K562 (cell line): Measurements from ENCODE around the gene SLC16A6. TPM values are rescaled to one million over a fixed set of nuclear protein-coding genes. Genes with fewer than 3 reads are reported as not detected.

Experiments used
- BRF2 ChIP-seq: IDR thresholded peaks from 3 replicates; pipeline ENCODE4 v1.6.1; 2011; ENCODE audit warnings: borderline replicate concordance, mild to moderate bottlenecking; ENCODE audit not compliant: insufficient read length, insufficient read depth
- CHD7 ChIP-seq: fragments of 200-600 bp; sonication (generic); IDR thresholded peaks from one replicate; pipeline ENCODE4 v1.6.1; 2012; ENCODE audit warnings: mild to moderate bottlenecking, low read depth, low read length, inconsistent platforms
- HDAC6 ChIP-seq: IDR thresholded peaks from 2 replicates; pipeline ENCODE4 v1.6.1; 2012; ENCODE audit warnings: low read depth, mild to moderate bottlenecking, control low read depth, inconsistent platforms, low read length, moderate library complexity
- ID3 ChIP-seq, 2 experiments: fragments of 250-450 bp in 1 of 2; fragments of 450-650 bp in 1 of 2; sonication (Bioruptor Pico) in 1 of 2; IDR thresholded peaks; 2 replicates each; pipeline versions ENCODE4 v1.6.1 to v1.8.0; 2016 to 2021; ENCODE audit warnings: mild to moderate bottlenecking in 2 of 2, moderate library complexity in 2 of 2, missing compliant biosample characterization in 1 of 2, missing genetic modification characterization in 1 of 2
- LARP7 ChIP-seq: fragments of 450-650 bp; IDR thresholded peaks from 2 replicates; pipeline ENCODE4 v1.6.1; 2016
- NR1H2 ChIP-seq: sonication (generic); formaldehyde crosslinking; IDR thresholded peaks from 2 replicates; pipeline ENCODE4 v1.4.0; 2020; ENCODE audit warnings: mild to moderate bottlenecking, missing genetic modification reagents
- POLR3A ChIP-seq: IDR thresholded peaks from 2 replicates; pipeline ENCODE4 v1.6.1; 2011; ENCODE audit warnings: borderline replicate concordance, mild to moderate bottlenecking, moderate library complexity; ENCODE audit not compliant: insufficient read length, insufficient read depth; ENCODE audit errors: extremely low read depth
- ZNF197 ChIP-seq: fragments of 200-800 bp; sonication (Bioruptor generic); IDR thresholded peaks from 2 replicates; pipeline ENCODE4 v1.6.1; 2016; ENCODE audit warnings: low read depth, missing genetic modification characterization, missing compliant biosample characterization
- ZNF518B ChIP-seq: fragments of 250-450 bp; sonication (Bioruptor Pico); IDR thresholded peaks from 2 replicates; pipeline ENCODE4 v1.5.0; 2021; ENCODE audit warnings: mild to moderate bottlenecking, moderate library complexity
- polyA plus RNA-seq, 8 experiments: library from polyadenylated mRNA; depleted of rRNA in 4 of 8; stranded (reverse) in 5 of 8; unstranded in 3 of 8; fragments of >200 nt; fragmentation: Nextera tagmentation in 2 of 8; fragmentation: Illumina TruSeq in 1 of 8; extraction: Ambion mirVana in 2 of 8; extraction: Trizol in 1 of 8; gene quantifications; 2 replicates each; pipeline versions ENCODE4 v1.2.1 to v1.2.3, GENCODE V29; 2011 to 2014; ENCODE audit warnings: inconsistent platforms in 1 of 8, missing spikeins in 1 of 8
- total RNA-seq, 7 experiments: library from RNA; depleted of rRNA in 6 of 7; stranded (reverse); fragments of >200 nt in 6 of 7; fragmentation: Illumina TruSeq in 2 of 7; extraction: Trizol in 2 of 7; gene quantifications; 2 replicates each; pipeline versions ENCODE4 v1.2.1 to v1.2.3, GENCODE V29; 2011 to 2021; ENCODE audit warnings: low replicate concordance in 1 of 7

Gene SLC16A6
- total and polyA plus RNA-seq, 9 of the 15 experiments (the other 6 are each of a cell fraction or from before 2014, with no cell fraction given): 0.05 to 0.31 (median 0.15) TPM

- TF ChIP-seq POLR3A: no peak
- TF ChIP-seq ZNF518B: no peak
- no peak for TF ChIP-seq CHD7
- no peak for TF ChIP-seq ID3 (CRISPR knock-in tag; IDR thresholded peaks at IDR 0.05)
- 0 out of 2 replicates have a peak, but pooled peaks have one; percentile 20 for TF ChIP-seq ID3 (tag; IDR thresholded peaks at IDR 0.05)
- TF ChIP-seq NR1H2: 0 out of 2 replicates have a peak, but pooled peaks have one; percentile 73
- TF ChIP-seq BRF2: no peak
- no peak for TF ChIP-seq ZNF197 (CRISPR knock-in tag)
- TF ChIP-seq HDAC6: no peak
- no peak for TF ChIP-seq LARP7
Measured at GRCh38 chr17:68247445-68248198, 43.3 kb downstream of the SLC16A6 start, which contains the start of gene AMZ2 (continued).
